HG02759 (cell line): ENCODE measurements around the gene CD82.
A peak's percentile ranks its signal among the peaks of the same experiment; 100 is the strongest.
"Not testable (repeated sequence)": the region's sequence is repeated elsewhere in the genome, so short reads cannot be mapped to it uniquely, and the experiment has no call there.

Source experiments
- ATAC-seq: cut with Tn5 transposase; IDR thresholded peaks from one replicate; pipeline ENCODE4 v1.9.1; 2021; ENCODE audit warnings: mild to moderate bottlenecking, moderate library complexity; ENCODE audit not compliant: unreplicated experiment

Gene CD82

GRCh38 chr11:44559207-44559939 lies 6.1 kb upstream of the CD82 start:
- peak; percentile 86 for ATAC-seq

DNA sequence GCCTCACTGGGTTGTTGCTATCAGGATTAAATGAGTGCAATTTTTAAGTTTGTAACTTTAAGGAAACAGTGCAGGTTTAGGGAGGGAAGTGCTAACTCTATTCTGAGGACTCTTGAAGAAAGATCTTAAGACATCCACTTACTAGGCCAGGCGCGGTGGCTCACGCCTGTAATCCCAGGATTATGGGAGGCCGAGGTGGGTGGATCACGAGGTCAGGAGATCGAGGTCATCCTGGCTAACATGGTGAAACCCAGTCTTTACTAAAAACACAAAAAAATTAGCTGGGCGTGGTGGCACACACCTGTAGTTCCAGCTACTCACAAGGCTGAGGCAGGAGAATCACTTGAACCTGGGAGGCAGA lies 5.5 kb upstream of the CD82 start:
- ATAC-seq, result not testable (repeated sequence)

DNA sequence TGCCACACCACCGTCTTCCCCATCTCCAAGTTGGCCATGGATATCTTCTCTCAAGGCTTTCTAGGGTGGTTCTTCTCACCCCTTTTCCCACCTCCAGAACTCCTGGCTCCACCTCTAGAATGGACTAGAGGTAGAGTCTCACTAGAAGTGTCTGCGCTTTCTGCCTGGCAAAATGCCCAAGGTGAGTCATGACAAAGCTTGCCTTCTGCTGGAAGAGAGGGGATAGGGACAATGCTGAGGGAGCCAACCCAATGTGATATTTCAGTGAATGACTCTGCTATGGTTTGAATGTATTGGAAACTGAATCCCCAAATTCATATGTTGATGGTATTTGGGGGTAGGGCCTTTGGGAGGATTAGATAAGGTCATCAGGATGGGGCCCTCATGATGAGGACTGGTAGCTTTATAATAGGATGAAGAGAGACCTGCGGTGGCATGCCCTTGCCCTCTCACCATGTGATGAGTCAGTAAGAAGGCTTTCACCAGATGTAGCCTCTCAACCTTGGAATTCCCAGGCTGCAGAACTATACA lies 4.1 kb upstream of the CD82 start:
- ATAC-seq, result no peak

DNA sequence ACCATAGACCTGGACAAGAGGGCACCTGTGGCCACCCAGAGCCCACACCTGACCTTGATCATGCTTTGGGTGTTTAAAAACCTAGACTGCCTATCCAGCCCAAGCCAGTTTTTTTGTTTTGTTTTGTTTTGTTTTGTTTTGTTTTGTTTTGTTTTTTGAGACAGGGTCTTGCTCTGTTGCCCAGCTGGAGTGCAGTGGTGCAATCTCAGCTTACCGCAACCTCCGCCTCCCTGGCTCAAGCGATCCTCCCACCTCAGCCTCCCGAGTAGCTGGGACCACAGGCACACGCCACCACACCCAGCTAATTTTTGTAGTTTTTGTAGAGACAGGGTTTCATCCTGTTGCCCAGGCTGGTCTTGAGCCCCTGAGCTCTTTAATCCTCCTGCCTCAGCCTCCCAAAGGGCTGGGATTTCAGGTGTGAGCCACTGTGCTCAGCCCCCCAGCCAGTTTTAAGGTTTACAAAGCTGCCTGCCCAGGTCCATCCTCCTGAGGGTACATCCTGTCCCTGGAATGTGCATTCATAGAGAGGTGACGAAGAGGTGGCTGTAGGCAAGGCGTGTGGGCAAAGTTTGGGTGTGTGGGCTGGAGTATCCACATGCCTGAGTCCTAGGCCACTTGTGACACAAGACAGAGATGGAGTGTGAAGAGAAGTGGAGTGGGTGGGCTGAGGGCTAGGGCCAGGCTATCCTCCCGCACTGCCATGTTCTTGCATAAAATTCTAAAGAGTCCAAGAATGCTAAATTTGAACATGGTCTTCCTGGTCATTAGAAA lies 3.3 kb upstream of the CD82 start:
- no peak for ATAC-seq

DNA sequence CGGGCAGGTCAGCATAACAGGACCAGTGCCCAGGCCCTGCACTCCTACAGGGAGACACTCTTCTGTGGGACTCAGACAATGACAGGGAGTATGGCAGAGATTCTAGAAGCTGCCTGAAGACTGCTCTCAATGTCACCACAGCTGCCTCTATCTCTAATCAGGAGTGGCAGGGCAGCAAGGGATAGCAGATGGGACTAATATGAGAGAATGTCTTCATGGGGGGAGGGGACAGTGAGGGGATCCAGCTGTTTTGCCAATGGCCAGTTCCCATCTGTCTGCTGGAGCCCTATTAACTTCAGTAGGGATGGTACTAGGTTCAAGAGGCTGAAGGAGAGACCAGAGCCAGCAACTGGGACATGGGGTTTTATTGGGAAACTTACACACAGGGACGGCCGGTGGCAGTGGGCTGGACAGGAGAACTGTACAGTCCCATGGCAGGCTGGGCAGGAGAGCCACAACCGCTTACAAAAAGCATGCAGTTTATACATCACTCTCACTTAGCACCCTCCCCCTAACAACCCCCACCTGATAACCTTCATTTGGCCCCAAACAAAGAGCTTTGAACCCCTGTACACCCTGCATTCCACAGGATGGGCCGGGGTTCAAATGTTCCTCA lies 2.5 kb upstream of the CD82 start:
- no peak for ATAC-seq

GRCh38 chr11:44563711-44564110 lies 1.8 kb upstream of the CD82 start:
- no peak for ATAC-seq

DNA sequence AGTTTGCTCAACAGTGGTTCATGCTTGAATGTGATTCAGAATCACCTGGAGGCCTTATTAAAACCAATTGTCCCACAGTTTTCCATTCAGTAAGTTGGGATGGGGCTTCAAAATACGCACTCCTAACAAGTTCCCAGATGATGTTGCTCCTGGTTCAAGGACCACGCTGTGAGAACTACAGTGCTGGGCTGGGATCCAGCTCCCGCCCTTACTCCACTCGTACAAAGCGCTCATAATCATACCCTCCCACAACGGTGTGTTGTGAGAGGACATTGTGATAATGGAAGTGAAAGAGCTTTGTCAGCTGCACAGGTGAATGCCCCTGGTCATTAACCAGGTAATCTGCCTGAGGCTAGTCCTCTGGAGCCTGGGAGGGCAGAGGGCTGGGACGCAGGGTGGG lies 1.3 kb upstream of the CD82 start:
- no peak for ATAC-seq

DNA sequence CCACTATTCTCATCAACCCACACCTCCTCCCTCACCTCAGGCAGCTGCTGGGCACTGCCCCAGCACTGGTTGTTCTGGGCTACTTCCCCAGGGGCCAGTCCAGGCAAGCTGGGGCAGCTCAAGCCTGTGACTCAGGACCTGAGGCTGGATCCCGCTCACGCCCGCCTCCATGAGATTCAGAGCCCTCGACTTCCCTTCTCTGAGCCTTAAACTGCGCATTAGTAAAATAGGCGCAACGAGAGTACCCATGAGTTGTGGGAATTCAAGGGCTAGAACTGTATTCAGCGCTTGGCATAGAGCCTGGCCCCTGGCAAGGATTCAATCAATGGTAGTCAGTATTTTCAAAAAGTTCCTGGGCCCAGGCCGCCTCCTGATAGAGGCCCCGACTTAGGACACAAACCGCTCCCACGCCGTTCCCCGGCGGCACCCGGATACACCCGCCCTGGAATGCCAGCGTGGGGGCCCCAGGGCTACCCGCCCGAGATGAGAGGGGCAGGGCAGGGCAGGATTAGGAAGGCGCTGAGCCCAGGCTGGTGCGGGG lies 723 bp upstream of the CD82 start:
- no peak for ATAC-seq

GRCh38 chr11:44565953-44566949 lies 788 bp downstream of the CD82 start:
- no peak for ATAC-seq

- ATAC-seq, result no peak
These were observed 1.8 kb downstream of the CD82 start for GRCh38 chr11:44566952-44567875.

- no peak for ATAC-seq
These were observed 2.4 kb downstream of the CD82 start for GRCh38 chr11:44567876-44568256.

GRCh38 chr11:44568331-44568657 lies 2.8 kb downstream of the CD82 start:
- no peak for ATAC-seq

DNA sequence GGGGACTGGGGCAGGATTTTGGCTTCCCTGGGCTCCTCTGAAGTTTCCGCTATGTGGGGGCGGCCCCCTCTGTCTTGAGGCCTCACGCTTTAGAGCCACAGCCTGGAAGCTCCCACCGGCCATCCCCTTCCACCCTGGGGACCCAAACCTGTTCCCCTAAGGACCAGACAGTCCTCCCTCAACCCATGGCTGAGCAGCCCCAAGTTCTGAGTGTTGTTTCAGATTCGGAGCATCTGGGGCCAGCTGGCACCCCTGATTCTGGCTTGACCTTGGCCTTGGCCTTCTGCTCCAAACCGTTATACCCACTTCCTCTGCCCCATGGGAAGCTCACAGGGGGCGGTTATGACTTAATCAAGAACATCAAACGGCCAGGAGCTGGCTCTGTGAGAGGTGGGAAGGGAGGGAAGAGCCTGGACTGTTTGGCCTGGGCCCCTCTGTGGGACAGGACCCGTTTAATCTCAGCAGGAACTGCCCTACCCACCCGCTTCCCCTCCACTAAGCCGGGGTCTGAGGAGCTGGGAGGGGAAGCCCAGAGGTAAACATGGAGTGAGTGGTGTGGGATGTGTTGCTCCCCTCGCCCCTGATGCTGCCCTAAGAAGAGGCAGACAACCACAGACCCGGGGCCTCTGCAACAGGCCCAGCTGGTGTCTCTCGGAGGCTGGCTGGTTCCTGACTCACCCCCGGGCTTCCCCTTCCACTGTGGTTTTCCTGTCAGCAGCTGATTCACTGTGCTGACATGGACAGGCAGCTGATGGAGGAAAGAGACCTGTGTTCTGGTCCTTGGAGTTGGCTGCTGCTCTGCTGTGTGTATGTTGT lies 3.4 kb downstream of the CD82 start:
- peak; percentile 45 for ATAC-seq

GRCh38 chr11:44570411-44571155 lies 5.1 kb downstream of the CD82 start:
- ATAC-seq, result no peak

- no peak for ATAC-seq
These were observed 6.4 kb downstream of the CD82 start for GRCh38 chr11:44571871-44572270.

GRCh38 chr11:44572436-44572835 lies 7.0 kb downstream of the CD82 start:
- no peak for ATAC-seq

GRCh38 chr11:44572884-44573283 lies 7.4 kb downstream of the CD82 start:
- ATAC-seq, result no peak

DNA sequence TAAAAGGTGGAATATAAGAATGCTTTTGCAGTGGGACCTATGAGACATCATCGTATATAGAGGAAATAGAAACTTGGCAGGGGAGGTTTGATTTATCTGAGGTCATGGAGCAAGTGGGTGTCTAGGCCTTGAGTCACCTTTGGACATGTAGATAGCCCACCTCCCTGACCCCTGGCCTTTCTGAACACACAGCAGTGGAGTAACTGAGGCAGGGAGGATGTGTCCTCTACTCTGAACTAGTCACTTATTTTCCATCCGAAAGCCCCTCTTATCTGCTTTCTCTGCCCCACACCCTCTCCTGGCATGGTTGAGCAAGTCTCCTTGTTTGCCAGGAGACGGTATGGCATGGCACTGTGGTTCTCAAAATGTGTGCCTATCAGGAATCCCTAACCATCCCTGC lies 7.9 kb downstream of the CD82 start:
- no peak for ATAC-seq
